K562 (cell line): Measurements from ENCODE around the gene RPS10. TPM values are rescaled to one million over a fixed set of nuclear protein-coding genes. Genes with fewer than 3 reads are reported as not detected.
A peak's percentile ranks its signal among the peaks of the same experiment; 100 is the strongest.

Source experiments
- ATAC-seq: fragments of 200-7000 bp; cut with Tn5 transposase; 3 replicates; pipeline ENCODE4 v1.9.1; 2020; ENCODE audit warnings: moderate library complexity
- BruUV-seq: library from RNA; stranded (reverse); fragments of 400-500 nt; replicated peaks from 2 replicates; lab custom pipeline; 2021; lab: Mats Ljungman, UMichigan
- CTCF ChIA-PET: fragments of 300-600 bp; formaldehyde crosslinking; extraction: SDS; loops from one replicate; lab custom pipeline; 2021; ENCODE audit warnings: low intra/inter-chr PET ratio; lab: Yijun Ruan, JAX
- POLR2A ChIA-PET: fragments of 300-600, 350-650 bp; sonication (Branson Sonifier 250); formaldehyde crosslinking; extraction: SDS; loops from one replicate; lab custom pipeline; 2021; ENCODE audit warnings: antibody characterized with exemption, inconsistent platforms; lab: Yijun Ruan, JAX
- DNase-seq, 4 experiments: peaks; one replicate each; pipeline versions ENCODE4 v3.0.0 to v3.0.0-alpha.2; 2011 to 2018; ENCODE audit warnings: low spot score in 3 of 4, mixed read lengths in 3 of 4; ENCODE audit errors: extremely low read depth in 1 of 4
- FAIRE-seq: peaks from 2 replicates; lab custom pipeline; 2011; peaks lifted over from hg19 to GRCh38; lab: Jason Lieb, UNC
- H2AFZ ChIP-seq: 2 replicates; pipeline ENCODE4 v1.6.0; 2011; ENCODE audit warnings: low read depth, low read length, control low read depth, inconsistent platforms
- H3K27ac ChIP-seq: fragments of 200-600 bp; 3 replicates; pipeline ENCODE4 v1.8.0; 2011; ENCODE audit warnings: low read depth, mild to moderate bottlenecking, control low read depth, inconsistent platforms, low read length, moderate library complexity, mixed read lengths; ENCODE audit errors: extremely low read depth
- H3K27me3 ChIP-seq, 2 experiments: fragments of 300-600 bp in 1 of 2; 2 replicates in 1 of 2; 3 replicates in 1 of 2; pipeline versions ENCODE4 v1.6.0 to v1.8.0; 2011; ENCODE audit warnings: inconsistent platforms in 2 of 2, low read length in 2 of 2, mild to moderate bottlenecking in 1 of 2, mixed read lengths in 1 of 2, moderate library complexity in 1 of 2; ENCODE audit not compliant: control insufficient read depth in 2 of 2, insufficient read depth in 2 of 2
- H3K36me3 ChIP-seq: fragments of 300-600 bp; 3 replicates; pipeline ENCODE4 v1.8.0; 2011; ENCODE audit warnings: mild to moderate bottlenecking, low read length, inconsistent platforms; ENCODE audit not compliant: control insufficient read depth, insufficient read depth
- H3K4me1 ChIP-seq, 2 experiments: fragments of 200-600 bp in 1 of 2; replicated peaks in 1 of 2; 2 replicates in 1 of 2; 3 replicates in 1 of 2; pipeline versions ENCODE4 v1.5.1 to v1.8.0; 2011; ENCODE audit warnings: inconsistent platforms in 2 of 2, low read length in 2 of 2, mild to moderate bottlenecking in 1 of 2, mixed read lengths in 1 of 2, moderate library complexity in 1 of 2; ENCODE audit not compliant: control insufficient read depth in 2 of 2, insufficient read depth in 2 of 2
- H3K4me2 ChIP-seq: 2 replicates; pipeline ENCODE4 v1.6.1; 2011; ENCODE audit warnings: low read length, control low read depth, inconsistent platforms, mixed read lengths; ENCODE audit not compliant: insufficient read depth
- H3K4me3 ChIP-seq: fragments of 200-600 bp; sonication (generic), shearing (Covaris generic); 2 replicates; pipeline ENCODE4 v1.5.1; 2016; ENCODE audit warnings: control low read depth, inconsistent platforms
- H3K79me2 ChIP-seq: fragments of 200-600 bp; 3 replicates; pipeline ENCODE4 v1.8.0; 2011; ENCODE audit warnings: low read length, inconsistent platforms; ENCODE audit not compliant: control insufficient read depth, insufficient read depth
- H3K9ac ChIP-seq, 2 experiments: 2 replicates each; pipeline versions ENCODE4 v1.6.0 to v1.6.1; 2011; ENCODE audit warnings: low read depth in 2 of 2, low read length in 2 of 2, control low read depth in 1 of 2, inconsistent platforms in 1 of 2, mild to moderate bottlenecking in 1 of 2, mixed read lengths in 1 of 2; ENCODE audit not compliant: insufficient read depth in 1 of 2
- H3K9me1 ChIP-seq: one replicate; pipeline ENCODE4 v1.6.0; 2011; ENCODE audit warnings: inconsistent platforms, mild to moderate bottlenecking, low read length, moderate library complexity; ENCODE audit not compliant: control insufficient read depth, insufficient read depth
- H3K9me3 ChIP-seq: replicated peaks from 2 replicates; pipeline ENCODE4 v1.5.1; 2011; ENCODE audit warnings: low read depth, low read length, inconsistent platforms; ENCODE audit not compliant: control insufficient read depth, insufficient read depth
- H4K20me1 ChIP-seq: replicated peaks from 2 replicates; pipeline ENCODE4 v1.6.1; 2011; ENCODE audit warnings: low read length, inconsistent platforms, mixed read lengths; ENCODE audit not compliant: control insufficient read depth, insufficient read depth
- ETV1 ChIP-seq: fragments of 450-650 bp; conservative IDR thresholded peaks from 2 replicates; pipeline ENCODE4 v1.6.1; 2016; ENCODE audit warnings: missing genetic modification characterization, control low read depth, low read depth, missing compliant biosample characterization
- FOXP1 ChIP-seq: sonication (generic); formaldehyde crosslinking; IDR thresholded peaks from 2 replicates; pipeline ENCODE4 v1.8.0; 2022; ENCODE audit warnings: mild to moderate bottlenecking, missing genetic modification reagents
- IRF2 ChIP-seq: sonication (generic); formaldehyde crosslinking; IDR thresholded peaks from 2 replicates; pipeline ENCODE4 v1.8.1; 2022; ENCODE audit warnings: mild to moderate bottlenecking, missing genetic modification reagents
- KAT8 ChIP-seq: fragments of 450-650 bp; IDR thresholded peaks from 2 replicates; pipeline ENCODE4 v1.6.1; 2016; ENCODE audit warnings: low read depth, mild to moderate bottlenecking
- MEF2A ChIP-seq: IDR thresholded peaks from 2 replicates; pipeline ENCODE4 v1.6.1; 2011; ENCODE audit warnings: low read depth, mild to moderate bottlenecking, low read length, moderate library complexity; ENCODE audit not compliant: control insufficient read depth
- MYC ChIP-seq, 2 experiments: fragments of 250-450 bp in 1 of 2; sonication (Bioruptor Pico) in 1 of 2; IDR thresholded peaks; 2 replicates each; pipeline versions ENCODE4 v1.5.1 to v1.6.1; 2012 to 2021; ENCODE audit warnings: low read depth in 2 of 2, borderline replicate concordance in 1 of 2, improper control_type of control experiment in 1 of 2, low read length in 1 of 2, mild to moderate bottlenecking in 1 of 2, moderate library complexity in 1 of 2
- STAT5B ChIP-seq: fragments of 250-450 bp; sonication (Bioruptor Pico); IDR thresholded peaks from 2 replicates; pipeline ENCODE4 v1.8.0; 2021; ENCODE audit warnings: mild to moderate bottlenecking, inconsistent platforms
- YY1 ChIP-seq, 3 experiments: IDR thresholded peaks; 2 replicates each; pipeline ENCODE4 v1.6.1; 2011; ENCODE audit warnings: low read length in 2 of 3, mild to moderate bottlenecking in 2 of 3, moderate library complexity in 2 of 3, borderline replicate concordance in 1 of 3, control low read depth in 1 of 3, low read depth in 1 of 3; ENCODE audit not compliant: insufficient read depth in 3 of 3, insufficient replicate concordance in 2 of 3, control insufficient read depth in 1 of 3, insufficient read length in 1 of 3; ENCODE audit errors: extremely low read depth in 1 of 3
- ZNF263 ChIP-seq: sonication (generic); formaldehyde crosslinking; IDR thresholded peaks from 2 replicates; pipeline ENCODE4 v1.8.0; 2022; ENCODE audit warnings: mild to moderate bottlenecking, missing genetic modification reagents, borderline replicate concordance
- ZNF444 ChIP-seq: fragments of 250-450 bp; sonication (Bioruptor Pico); IDR thresholded peaks from 2 replicates; pipeline ENCODE4 v1.4.0; 2020; ENCODE audit warnings: mild to moderate bottlenecking, moderate library complexity
- ZNF639 ChIP-seq, 2 experiments: fragments of 200-800 bp in 1 of 2; sonication (Bioruptor generic) in 1 of 2; sonication (generic) in 1 of 2; formaldehyde crosslinking in 1 of 2; IDR thresholded peaks in 1 of 2; conservative IDR thresholded peaks in 1 of 2; 2 replicates each; pipeline versions ENCODE4 v1.5.0 to v1.6.1; 2016 to 2020; ENCODE audit warnings: missing compliant biosample characterization in 1 of 2, missing genetic modification characterization in 1 of 2, missing genetic modification reagents in 1 of 2
- ZNF699 ChIP-seq: fragments of 250-450 bp; sonication (Bioruptor Pico); IDR thresholded peaks from 2 replicates; pipeline ENCODE4 v1.8.0; 2021; ENCODE audit warnings: mild to moderate bottlenecking, moderate library complexity; ENCODE audit not compliant: insufficient replicate concordance
- WGBS: fragments of 100-300 bp; shearing (Covaris generic); methylation state at CpG from one replicate; pipeline ENCODE4 v1.1.6; 2016; ENCODE audit warnings: low coverage, mixed read lengths; ENCODE audit not compliant: insufficient coverage; ENCODE audit errors: missing lambda C conversion rate; 5-methylcytosine and 5-hydroxymethylcytosine counted together
- in situ Hi-C: fragments of 300-500 bp; cut with MboI; formaldehyde crosslinking; loops from 4 replicates; pipeline ENCODE4 v1.15.0; 2018; ENCODE audit warnings: inconsistent platforms, mixed read lengths
- intact Hi-C: fragments of 100-400 bp; cut with micrococcal nuclease; formaldehyde crosslinking; loops from 2 replicates; pipeline ENCODE4 v1.14.2; 2022
- polyA plus RNA-seq, 8 experiments: library from polyadenylated mRNA; depleted of rRNA in 4 of 8; stranded (reverse) in 5 of 8; unstranded in 3 of 8; fragments of >200 nt; fragmentation: Nextera tagmentation in 2 of 8; fragmentation: Illumina TruSeq in 1 of 8; extraction: Ambion mirVana in 2 of 8; extraction: Trizol in 1 of 8; gene quantifications; 2 replicates each; pipeline versions ENCODE4 v1.2.1 to v1.2.3, GENCODE V29; 2011 to 2014; ENCODE audit warnings: inconsistent platforms in 1 of 8, missing spikeins in 1 of 8
- total RNA-seq, 7 experiments: library from RNA; depleted of rRNA in 6 of 7; stranded (reverse); fragments of >200 nt in 6 of 7; fragmentation: Illumina TruSeq in 2 of 7; extraction: Trizol in 2 of 7; gene quantifications; 2 replicates each; pipeline versions ENCODE4 v1.2.1 to v1.2.3, GENCODE V29; 2011 to 2021; ENCODE audit warnings: low replicate concordance in 1 of 7
- TF ChIP-seq, protein P1 (sequence below), 2 experiments: fragments of 450-650 bp; conservative IDR thresholded peaks; 2 replicates each; pipeline ENCODE4 v1.6.1; 2017; ENCODE audit warnings: mild to moderate bottlenecking in 2 of 2, moderate library complexity in 2 of 2
- TF ChIP-seq, protein P2 (sequence below): sonication (generic); formaldehyde crosslinking; IDR thresholded peaks from 2 replicates; pipeline ENCODE4 v1.9.0; 2022; ENCODE audit warnings: mild to moderate bottlenecking, missing genetic modification reagents
- TF ChIP-seq, protein P3 (sequence below): fragments of 250-450 bp; sonication (Bioruptor Pico); IDR thresholded peaks from 2 replicates; pipeline ENCODE4 v1.9.0; 2021; ENCODE audit warnings: mild to moderate bottlenecking

RPS10 gene
- total and polyA plus RNA-seq, 9 of the 15 experiments (the other 6 are each of a cell fraction or from before 2014, with no cell fraction given): 2,680 to 5,251 (median 3,876) TPM

DNA sequence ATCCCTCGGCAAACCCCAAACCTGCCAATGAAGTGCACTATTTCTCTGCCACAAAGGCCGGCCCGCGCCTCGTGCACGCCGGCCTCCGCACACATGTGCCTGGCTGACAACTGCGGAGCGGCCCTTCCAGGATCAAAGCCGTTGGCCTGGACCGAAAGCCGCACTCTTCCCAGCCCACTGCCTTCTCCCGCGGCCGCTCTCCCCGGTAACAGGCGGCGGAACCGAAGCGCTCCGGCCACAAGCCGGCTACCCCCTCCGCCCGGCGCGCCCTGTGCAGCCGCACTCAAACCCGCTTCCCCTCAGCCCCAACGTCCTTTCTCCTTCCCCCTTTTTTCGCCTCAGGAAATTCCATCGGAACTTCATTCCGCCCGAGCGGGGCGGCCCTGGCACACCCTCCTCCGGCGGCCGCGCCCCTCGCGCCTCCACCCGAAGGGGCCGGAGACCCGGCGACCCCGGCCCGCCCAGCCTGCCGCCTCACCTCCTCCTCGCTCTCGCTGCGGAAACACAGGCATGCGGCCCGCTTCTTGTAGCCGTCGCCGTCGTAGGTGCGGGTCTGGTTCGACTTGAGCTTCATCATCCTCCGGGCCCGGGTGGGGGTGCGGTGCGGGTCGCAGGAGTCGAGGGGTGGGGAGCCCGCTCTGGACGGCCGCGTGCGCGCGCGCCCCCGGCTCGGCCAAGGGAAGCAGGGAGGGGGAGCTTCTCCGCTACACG is 33.9 kb downstream of the RPS10 start:
- intact Hi-C loops (loop anchor here (2.0 to 10.0 kb wide), 3 partner anchors 67 to 143 kb away; partner anchors contain the start of gene SMIM29), in situ Hi-C loops (no loop called here)
- Histone ChIP-seq H3K9me3 (no peaks in the 10 kb centered on the region; the same call in 1 of the 2 replicates), H3K79me2 (peaks cover 61% of the 10 kb centered on the region), H4K20me1 (no peaks in the 10 kb centered on the region; the same call in 1 of the 2 replicates), H3K4me2 (peak overlapping the region; percentile 91), H3K4me1 (peaks cover 18 to 19% of the 10 kb centered on the region in 2 experiments; a peak in 4 of 5 replicates), H3K9me1 (no peaks in the 10 kb centered on the region), H3K27me3 (no peaks in the 10 kb centered on the region), H3K4me3 (peak overlapping the region; percentile 91), H2AFZ (peak overlapping the region; percentile 69), H3K36me3 (peaks cover 9% of the 10 kb centered on the region; the same call in 1 of the 3 replicates), H3K27ac (peak overlapping the region; percentile 96), H3K9ac (peak overlapping the region; percentile 85 to 96)
- ATAC-seq (peak; percentile 70), DNase-seq (peak; percentile 83 to 92 (median 88)), FAIRE-seq (no peak)
- ChIA-PET CTCF (interaction anchor here (0.6 to 3.1 kb wide), 3 partner anchors 24 to 196 kb away, joined by 5 to 15 read pairs (median 6); partner anchors contain the start of gene SMIM29), POLR2A (interaction anchor here (0.9 to 2.2 kb wide), 6 partner anchors 13 to 71 kb away, joined by 3 to 9 read pairs (median 3); no protein-coding TSS in a partner anchor)
- no TSS peak for BruUV-seq
- under 1% methylated on average over 73 of the region's 78 CpGs for WGBS
- TF ChIP-seq ETV1 (tag) (0 out of 2 replicates have a peak, but pooled peaks have one; percentile 16), FOXP1 (CRISPR knock-in tag) (peak; percentile 57; the same call in 1 of the 2 replicates), ZNF699 (no peak), MEF2A (no peak), STAT5B (CRISPR knock-in tag) (no peak), KAT8 (no peak), ZNF444 (CRISPR knock-in tag) (no peak), ZNF263 (CRISPR knock-in tag) (no peak), MYC (IDR thresholded peaks at IDR 0.05; ENCODE audit: low read depth, low read length) (peak; percentile 96), MYC (CRISPR knock-in tag; IDR thresholded peaks at IDR 0.05; ENCODE audit: borderline replicate concordance, low read depth) (peak; percentile 92), YY1 (IDR thresholded peaks at IDR 0.05; ENCODE audit: borderline replicate concordance in 1 of 3, control insufficient read depth in 1 of 3, extremely low read depth in 1 of 3, insufficient read depth in 3 of 3, insufficient read length in 1 of 3, insufficient replicate concordance in 2 of 3, low read depth in 1 of 3, low read length in 2 of 3) (peak in 2 of 3 experiments; percentile 5 to 57), ZNF639 (CRISPR knock-in tag; conservative IDR thresholded peaks at IDR 0.05 in 1 of 2, IDR thresholded peaks at IDR 0.05 in 1 of 2) (no peak; a peak in 1 of 4 replicates), IRF2 (no peak)
- TF ChIP-seq, protein P1, sequence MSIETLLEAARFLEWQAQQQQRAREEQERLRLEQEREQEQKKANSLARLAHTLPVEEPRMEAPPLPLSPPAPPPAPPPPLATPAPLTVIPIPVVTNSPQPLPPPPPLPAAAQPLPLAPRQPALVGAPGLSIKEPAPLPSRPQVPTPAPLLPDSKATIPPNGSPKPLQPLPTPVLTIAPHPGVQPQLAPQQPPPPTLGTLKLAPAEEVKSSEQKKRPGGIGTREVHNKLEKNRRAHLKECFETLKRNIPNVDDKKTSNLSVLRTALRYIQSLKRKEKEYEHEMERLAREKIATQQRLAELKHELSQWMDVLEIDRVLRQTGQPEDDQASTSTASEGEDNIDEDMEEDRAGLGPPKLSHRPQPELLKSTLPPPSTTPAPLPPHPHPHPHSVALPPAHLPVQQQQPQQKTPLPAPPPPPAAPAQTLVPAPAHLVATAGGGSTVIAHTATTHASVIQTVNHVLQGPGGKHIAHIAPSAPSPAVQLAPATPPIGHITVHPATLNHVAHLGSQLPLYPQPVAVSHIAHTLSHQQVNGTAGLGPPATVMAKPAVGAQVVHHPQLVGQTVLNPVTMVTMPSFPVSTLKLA (conservative IDR thresholded peaks at IDR 0.05): peak; percentile 86 to 91
- TF ChIP-seq, protein P2, sequence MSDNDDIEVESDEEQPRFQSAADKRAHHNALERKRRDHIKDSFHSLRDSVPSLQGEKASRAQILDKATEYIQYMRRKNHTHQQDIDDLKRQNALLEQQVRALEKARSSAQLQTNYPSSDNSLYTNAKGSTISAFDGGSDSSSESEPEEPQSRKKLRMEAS (CRISPR knock-in tag): peak; percentile 84
- TF ChIP-seq, protein P3, sequence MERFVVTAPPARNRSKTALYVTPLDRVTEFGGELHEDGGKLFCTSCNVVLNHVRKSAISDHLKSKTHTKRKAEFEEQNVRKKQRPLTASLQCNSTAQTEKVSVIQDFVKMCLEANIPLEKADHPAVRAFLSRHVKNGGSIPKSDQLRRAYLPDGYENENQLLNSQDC (CRISPR knock-in tag): no peak
